Astrocyte (in vitro differentiated cells and primary cell): ENCODE data around the gene CYP27B1. TPM values are rescaled to one million over a fixed set of nuclear protein-coding genes. Genes with fewer than 3 reads are reported as not detected.

ENCODE experiments used
- DNase-seq: peaks from one replicate; pipeline ENCODE4 v3.0.0-alpha.2; 2010; ENCODE audit warnings: low read depth
- FAIRE-seq: peaks from 2 replicates; lab custom pipeline; 2011; peaks lifted over from hg19 to GRCh38; lab: Jason Lieb, UNC
- H2AFZ ChIP-seq: 2 replicates; pipeline ENCODE4 v1.6.0; 2012; ENCODE audit warnings: low read depth, low read length, inconsistent platforms
- H3K27ac ChIP-seq: 2 replicates; pipeline ENCODE4 v1.5.1; 2011; ENCODE audit warnings: low read depth, low read length, inconsistent platforms
- H3K27me3 ChIP-seq: 2 replicates; pipeline ENCODE4 v1.6.0; 2011; ENCODE audit warnings: low read length, inconsistent platforms; ENCODE audit not compliant: insufficient read depth
- H3K36me3 ChIP-seq: 2 replicates; pipeline ENCODE4 v1.5.1; 2011; ENCODE audit warnings: low read length, inconsistent platforms; ENCODE audit not compliant: insufficient read depth
- H3K4me1 ChIP-seq: 2 replicates; pipeline ENCODE4 v1.5.1; 2011; ENCODE audit warnings: low read length, inconsistent platforms; ENCODE audit not compliant: insufficient read depth
- H3K4me2 ChIP-seq: 2 replicates; pipeline ENCODE4 v1.6.0; 2012; ENCODE audit warnings: low read length, inconsistent platforms
- H3K4me3 ChIP-seq: 2 replicates; pipeline ENCODE4 v1.5.1; 2011; ENCODE audit warnings: low read depth, mild to moderate bottlenecking, low read length, inconsistent platforms; ENCODE audit not compliant: insufficient read depth
- H3K79me2 ChIP-seq: 2 replicates; pipeline ENCODE4 v1.6.0; 2012; ENCODE audit warnings: mild to moderate bottlenecking, low read length, inconsistent platforms; ENCODE audit not compliant: insufficient read depth
- H3K9ac ChIP-seq: 2 replicates; pipeline ENCODE4 v1.6.0; 2012; ENCODE audit warnings: mild to moderate bottlenecking, low read length, inconsistent platforms
- H3K9me3 ChIP-seq: 2 replicates; pipeline ENCODE4 v1.5.1; 2012; ENCODE audit warnings: low read depth, mild to moderate bottlenecking, low read length, inconsistent platforms; ENCODE audit not compliant: insufficient read depth
- H4K20me1 ChIP-seq: 2 replicates; pipeline ENCODE4 v1.6.0; 2012; ENCODE audit warnings: low read length, inconsistent platforms; ENCODE audit not compliant: insufficient read depth
- H3K27ac Mint-ChIP-seq: one replicate; pipeline ENCODE4 v1.8.0; 2021; ENCODE audit warnings: mild to moderate bottlenecking, mixed read lengths; ENCODE audit not compliant: unreplicated experiment
- H3K27me3 Mint-ChIP-seq: one replicate; pipeline ENCODE4 v1.8.0; 2021; ENCODE audit warnings: low read depth, mixed read lengths; ENCODE audit not compliant: unreplicated experiment
- H3K36me3 Mint-ChIP-seq: one replicate; pipeline ENCODE4 v1.8.0; 2021; ENCODE audit warnings: low read depth, mixed read lengths; ENCODE audit not compliant: unreplicated experiment
- H3K4me1 Mint-ChIP-seq: one replicate; pipeline ENCODE4 v1.8.0; 2021; ENCODE audit warnings: low read depth, mixed read lengths; ENCODE audit not compliant: unreplicated experiment
- H3K4me3 Mint-ChIP-seq: one replicate; pipeline ENCODE4 v1.8.0; 2021; ENCODE audit warnings: mild to moderate bottlenecking, moderate library complexity, mixed read lengths; ENCODE audit not compliant: unreplicated experiment
- H3K9me3 Mint-ChIP-seq: one replicate; pipeline ENCODE4 v1.8.0; 2021; ENCODE audit warnings: mild to moderate bottlenecking, mixed read lengths; ENCODE audit not compliant: unreplicated experiment
- EZH2 ChIP-seq: IDR thresholded peaks from 2 replicates; pipeline ENCODE4 v1.6.1; 2012; ENCODE audit warnings: mild to moderate bottlenecking, low read length, inconsistent platforms; ENCODE audit not compliant: insufficient read depth
- total RNA-seq: library from RNA; stranded (reverse); gene quantifications from 2 replicates; pipeline ENCODE4 v1.2.1, GENCODE V29; 2021
- TF ChIP-seq, protein P1 (sequence below): IDR thresholded peaks from 2 replicates; pipeline ENCODE4 v1.5.1; 2011; ENCODE audit warnings: low read depth, mild to moderate bottlenecking, inconsistent platforms, low read length, moderate library complexity; ENCODE audit not compliant: insufficient read depth

CYP27B1 gene
- total RNA-seq, 1 donor from 2014 or later: 1.5 TPM

DNA sequence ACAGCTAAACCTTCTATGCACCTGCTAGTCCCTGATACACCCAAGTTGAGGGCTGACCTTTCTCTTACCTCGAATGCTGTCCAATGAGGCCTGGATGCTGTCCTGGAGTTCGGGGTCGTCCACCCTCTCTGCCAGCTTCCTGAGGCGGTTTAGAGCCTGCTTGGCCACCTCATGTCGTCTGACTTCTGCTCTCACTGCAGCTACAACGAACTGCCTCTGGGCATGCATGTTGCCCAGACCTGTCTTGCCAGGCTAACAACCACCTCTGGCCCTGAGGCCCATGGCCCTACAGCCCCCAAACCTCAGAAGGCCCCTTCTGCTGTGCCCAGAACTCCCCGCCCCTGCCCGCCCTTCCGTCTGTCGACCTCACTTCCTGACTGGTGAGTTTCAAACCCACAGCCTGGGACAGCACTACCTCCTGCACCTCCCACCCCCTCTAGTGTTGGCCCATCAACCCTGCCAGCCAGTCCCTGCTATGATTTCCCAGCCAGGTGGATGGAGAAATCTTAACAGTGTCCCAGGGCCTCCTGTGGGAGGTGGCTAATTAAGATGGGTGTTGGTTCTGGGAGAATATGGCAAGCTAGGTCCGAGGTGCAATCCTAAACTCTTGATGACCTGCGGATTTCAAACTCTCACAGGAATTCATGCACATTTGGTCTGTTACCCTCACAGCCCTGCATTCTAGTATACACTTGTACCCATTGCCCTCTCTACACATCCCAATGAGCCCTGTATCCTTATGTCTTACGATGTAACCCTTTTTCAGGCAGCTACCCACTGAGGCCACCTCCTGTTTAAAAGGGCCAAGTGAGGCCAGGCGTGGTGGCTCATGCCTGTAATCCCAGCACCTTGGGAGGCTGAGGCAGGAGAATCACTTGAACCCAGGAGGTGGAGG is 24.8 kb downstream of the CYP27B1 start:
- Mint-ChIP-seq H3K36me3 (peaks cover 15% of the 10 kb centered on the region), H3K4me1 (peaks cover 8% of the 10 kb centered on the region), H3K27ac (no peak overlapping the region), H3K9me3 (no peaks in the 10 kb centered on the region), H3K4me3 (no peak overlapping the region), H3K27me3 (peaks cover 24% of the 10 kb centered on the region)
- TF ChIP-seq, protein P1, sequence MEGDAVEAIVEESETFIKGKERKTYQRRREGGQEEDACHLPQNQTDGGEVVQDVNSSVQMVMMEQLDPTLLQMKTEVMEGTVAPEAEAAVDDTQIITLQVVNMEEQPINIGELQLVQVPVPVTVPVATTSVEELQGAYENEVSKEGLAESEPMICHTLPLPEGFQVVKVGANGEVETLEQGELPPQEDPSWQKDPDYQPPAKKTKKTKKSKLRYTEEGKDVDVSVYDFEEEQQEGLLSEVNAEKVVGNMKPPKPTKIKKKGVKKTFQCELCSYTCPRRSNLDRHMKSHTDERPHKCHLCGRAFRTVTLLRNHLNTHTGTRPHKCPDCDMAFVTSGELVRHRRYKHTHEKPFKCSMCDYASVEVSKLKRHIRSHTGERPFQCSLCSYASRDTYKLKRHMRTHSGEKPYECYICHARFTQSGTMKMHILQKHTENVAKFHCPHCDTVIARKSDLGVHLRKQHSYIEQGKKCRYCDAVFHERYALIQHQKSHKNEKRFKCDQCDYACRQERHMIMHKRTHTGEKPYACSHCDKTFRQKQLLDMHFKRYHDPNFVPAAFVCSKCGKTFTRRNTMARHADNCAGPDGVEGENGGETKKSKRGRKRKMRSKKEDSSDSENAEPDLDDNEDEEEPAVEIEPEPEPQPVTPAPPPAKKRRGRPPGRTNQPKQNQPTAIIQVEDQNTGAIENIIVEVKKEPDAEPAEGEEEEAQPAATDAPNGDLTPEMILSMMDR: no peak
- no peak for TF ChIP-seq EZH2
- H3K4me1 ChIP-seq: peaks cover 12% of the 10 kb centered on the region
- no peak overlapping the region for H2AFZ ChIP-seq
- peaks cover 7% of the 10 kb centered on the region for H3K79me2 ChIP-seq
- peaks cover 37% of the 10 kb centered on the region for H3K27me3 ChIP-seq
- no peaks in the 10 kb centered on the region for H3K9me3 ChIP-seq
- FAIRE-seq (no peak), DNase-seq (no peak)
- peaks cover 1% of the 10 kb centered on the region for H4K20me1 ChIP-seq
- peaks cover 9% of the 10 kb centered on the region for H3K36me3 ChIP-seq
- no peak overlapping the region for H3K4me2 ChIP-seq
- H3K27ac ChIP-seq: no peak overlapping the region
- no peak overlapping the region for H3K4me3 ChIP-seq
- H3K9ac ChIP-seq: no peak overlapping the region

DNA sequence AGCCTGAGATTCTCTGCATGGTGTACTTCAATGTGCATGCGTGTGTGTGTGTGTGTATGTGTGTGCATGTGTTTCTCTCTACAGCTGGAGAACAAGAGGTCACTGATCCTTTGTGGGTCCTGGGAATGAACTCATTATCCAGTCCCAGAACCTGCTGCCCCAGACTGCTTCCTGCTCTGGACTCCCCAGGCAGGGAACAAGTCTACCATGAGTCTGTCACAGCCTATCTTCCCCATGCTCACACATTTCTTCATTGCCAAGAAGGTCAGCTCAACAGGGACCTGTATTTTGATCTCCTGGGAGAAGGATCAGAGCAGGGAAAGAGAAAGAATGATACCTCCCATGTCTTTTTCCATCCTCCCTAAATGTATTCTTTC is 25.5 kb downstream of the CYP27B1 start:
- Histone ChIP-seq H3K79me2 (peaks cover 7% of the 10 kb centered on the region), H3K4me2 (no peak overlapping the region), H3K4me3 (no peak overlapping the region), H4K20me1 (peaks cover 8% of the 10 kb centered on the region), H3K4me1 (peaks cover 12% of the 10 kb centered on the region), H3K9me3 (no peaks in the 10 kb centered on the region), H3K36me3 (peaks cover 2% of the 10 kb centered on the region), H3K27ac (no peak overlapping the region), H3K27me3 (peaks cover 44% of the 10 kb centered on the region), H2AFZ (no peak overlapping the region), H3K9ac (no peak overlapping the region)
- DNase-seq (no peak), FAIRE-seq (no peak)
- Mint-ChIP-seq H3K9me3 (no peaks in the 10 kb centered on the region), H3K27me3 (peaks cover 29% of the 10 kb centered on the region), H3K4me3 (no peak overlapping the region), H3K4me1 (peaks cover 12% of the 10 kb centered on the region), H3K27ac (no peak overlapping the region), H3K36me3 (peaks cover 8% of the 10 kb centered on the region)
- TF ChIP-seq EZH2: no peak
- TF ChIP-seq, protein P1: no peak
